HepG2 (cell line): ENCODE data around the gene LRRN1. TPM values are rescaled to one million over a fixed set of nuclear protein-coding genes. Genes with fewer than 3 reads are reported as not detected.
A peak's percentile ranks its signal among the peaks of the same experiment; 100 is the strongest.

Experiments
- ATAC-seq: fragments of 200-7000 bp; cut with Tn5 transposase; 3 replicates; pipeline ENCODE4 v1.9.1; 2020; ENCODE audit warnings: mild to moderate bottlenecking, moderate library complexity
- BruUV-seq: library from RNA; stranded (reverse); fragments of 400-500 nt; replicated peaks from 2 replicates; lab custom pipeline; 2021; lab: Mats Ljungman, UMichigan
- CTCF ChIA-PET: fragments of 300-600 bp; formaldehyde crosslinking; extraction: SDS; loops from one replicate; lab custom pipeline; 2021; ENCODE audit warnings: low total read pairs, inconsistent platforms, low intra/inter-chr PET ratio; lab: Yijun Ruan, JAX
- POLR2A ChIA-PET: fragments of 350-600 bp; sonication (Branson Sonifier 250); formaldehyde crosslinking; loops from one replicate; lab custom pipeline; 2020; ENCODE audit warnings: antibody characterized with exemption, inconsistent platforms; lab: Yijun Ruan, JAX
- DNase-seq: peaks from one replicate; pipeline ENCODE4 v3.0.0-alpha.2; 2015; ENCODE audit warnings: low spot score
- FAIRE-seq: peaks from 3 replicates; lab custom pipeline; 2011; peaks lifted over from hg19 to GRCh38; lab: Jason Lieb, UNC
- H2AFZ ChIP-seq: one replicate; pipeline ENCODE4 v1.6.1; 2011; ENCODE audit warnings: low read length, inconsistent platforms
- H3K27ac ChIP-seq: fragments of 300-600 bp; 3 replicates; pipeline ENCODE4 v1.8.0; 2011; ENCODE audit warnings: mixed run types, mild to moderate bottlenecking, mixed read lengths, low read length, inconsistent platforms; ENCODE audit not compliant: insufficient read depth; ENCODE audit errors: extremely low read length
- H3K27me3 ChIP-seq, 2 experiments: fragments of 200-600 bp in 1 of 2; 2 replicates in 1 of 2; 3 replicates in 1 of 2; pipeline versions ENCODE4 v1.6.0 to v1.8.0; 2011; ENCODE audit warnings: low read length in 2 of 2, mild to moderate bottlenecking in 2 of 2, moderate library complexity in 2 of 2, inconsistent platforms in 1 of 2; ENCODE audit not compliant: insufficient read depth in 2 of 2, control insufficient read depth in 1 of 2
- H3K36me3 ChIP-seq, 2 experiments: fragments of 200-600 bp in 1 of 2; replicated peaks in 1 of 2; 2 replicates in 1 of 2; 3 replicates in 1 of 2; pipeline versions ENCODE4 v1.5.1 to v1.8.0; 2011; ENCODE audit warnings: low read length in 2 of 2, inconsistent platforms in 1 of 2; ENCODE audit not compliant: insufficient read depth in 2 of 2, control insufficient read depth in 1 of 2
- H3K4me1 ChIP-seq: 2 replicates; pipeline ENCODE4 v1.5.1; 2012; ENCODE audit warnings: low read length, inconsistent platforms; ENCODE audit not compliant: insufficient read depth
- H3K4me2 ChIP-seq: 2 replicates; pipeline ENCODE4 v1.6.0; 2011; ENCODE audit warnings: low read depth, low read length, inconsistent platforms
- H3K4me3 ChIP-seq, 3 experiments: fragments of 200-600 bp in 1 of 3; sonication (generic), shearing (Covaris generic) in 1 of 3; replicated peaks in 1 of 3; 2 replicates each; pipeline ENCODE4 v1.5.1; 2011 to 2016; ENCODE audit warnings: low read length in 3 of 3, inconsistent platforms in 2 of 3, low read depth in 2 of 3, mild to moderate bottlenecking in 2 of 3, control low read depth in 1 of 3, mixed read lengths in 1 of 3; ENCODE audit not compliant: insufficient read depth in 1 of 3
- H3K79me2 ChIP-seq: one replicate; pipeline ENCODE4 v1.6.1; 2011; ENCODE audit warnings: low read length, inconsistent platforms; ENCODE audit not compliant: insufficient read depth
- H3K9ac ChIP-seq: 2 replicates; pipeline ENCODE4 v1.6.0; 2011; ENCODE audit warnings: mild to moderate bottlenecking, low read depth, low read length, inconsistent platforms; ENCODE audit not compliant: insufficient read depth
- H3K9me3 ChIP-seq: 2 replicates; pipeline ENCODE4 v1.5.1; 2012; ENCODE audit warnings: mild to moderate bottlenecking, low read length
- H4K20me1 ChIP-seq: 2 replicates; pipeline ENCODE4 v1.6.0; 2011; ENCODE audit warnings: inconsistent platforms, mild to moderate bottlenecking, low read length, moderate library complexity; ENCODE audit not compliant: insufficient read depth
- JUNB ChIP-seq: sonication (generic); formaldehyde crosslinking; IDR thresholded peaks from 2 replicates; pipeline ENCODE4 v1.8.0; 2022; ENCODE audit warnings: missing genetic modification reagents, mild to moderate bottlenecking, borderline replicate concordance
- RAD51 ChIP-seq: fragments of 450-650 bp; IDR thresholded peaks from 2 replicates; pipeline ENCODE4 v1.6.1; 2016; ENCODE audit warnings: borderline replicate concordance
- TAF1 ChIP-seq: sonication (generic); formaldehyde crosslinking; IDR thresholded peaks from 2 replicates; pipeline ENCODE4 v1.4.0; 2020; ENCODE audit warnings: missing genetic modification reagents
- TSC22D2 ChIP-seq: sonication (generic); formaldehyde crosslinking; IDR thresholded peaks from 2 replicates; pipeline ENCODE4 v1.5.1; 2020; ENCODE audit warnings: missing genetic modification reagents, mild to moderate bottlenecking, borderline replicate concordance
- ZNF30 ChIP-seq: sonication (generic); formaldehyde crosslinking; IDR thresholded peaks from 2 replicates; pipeline ENCODE4 v1.5.0; 2020; ENCODE audit warnings: mild to moderate bottlenecking, missing genetic modification reagents
- WGBS: methylation state at CpG from one replicate; pipeline ENCODE4 v1.1.6; 2017; ENCODE audit warnings: low lambda C conversion rate; 5-methylcytosine and 5-hydroxymethylcytosine counted together
- in situ Hi-C: cut with HindIII; loops from 2 replicates; pipeline ENCODE4 v1.10.0; 2017; ENCODE audit warnings: low pct_unique_long_range_greater_than_20kb; ENCODE audit not compliant: extremely low pct_ligation_motif_present
- intact Hi-C: fragments of 100-400 bp; cut with micrococcal nuclease; formaldehyde crosslinking; loops from one replicate; pipeline ENCODE4 v1.10.0; 2022; ENCODE audit not compliant: unreplicated experiment
- polyA plus RNA-seq, 8 experiments: library from polyadenylated mRNA; depleted of rRNA in 3 of 8; stranded (reverse) in 7 of 8; unstranded in 1 of 8; fragments of >200 nt; fragmentation: Illumina TruSeq in 4 of 8; extraction: Trizol in 4 of 8; gene quantifications; 2 replicates each; pipeline versions ENCODE4 v1.2.1 to v1.2.3, GENCODE V29; 2011 to 2016; ENCODE audit warnings: low read depth in 4 of 8, missing spikeins in 1 of 8, mixed read lengths in 1 of 8; ENCODE audit not compliant: insufficient read depth in 1 of 8
- total RNA-seq, 5 experiments: library from RNA; depleted of rRNA; stranded (reverse); fragments of >200 nt; fragmentation: Illumina TruSeq; extraction: Trizol; gene quantifications; 2 replicates each; pipeline ENCODE4 v1.2.3, GENCODE V29; 2016; ENCODE audit warnings: low read depth in 1 of 5
- TF ChIP-seq, protein P1 (sequence below): sonication (generic); formaldehyde crosslinking; conservative IDR thresholded peaks from 2 replicates; pipeline ENCODE4 v1.5.0; 2020; ENCODE audit warnings: missing genetic modification reagents

The LRRN1 gene
- total and polyA plus RNA-seq, 2 of the 13 experiments (the other 11 are each of a cell fraction or from before 2014, with no cell fraction given) = not detected

DNA sequence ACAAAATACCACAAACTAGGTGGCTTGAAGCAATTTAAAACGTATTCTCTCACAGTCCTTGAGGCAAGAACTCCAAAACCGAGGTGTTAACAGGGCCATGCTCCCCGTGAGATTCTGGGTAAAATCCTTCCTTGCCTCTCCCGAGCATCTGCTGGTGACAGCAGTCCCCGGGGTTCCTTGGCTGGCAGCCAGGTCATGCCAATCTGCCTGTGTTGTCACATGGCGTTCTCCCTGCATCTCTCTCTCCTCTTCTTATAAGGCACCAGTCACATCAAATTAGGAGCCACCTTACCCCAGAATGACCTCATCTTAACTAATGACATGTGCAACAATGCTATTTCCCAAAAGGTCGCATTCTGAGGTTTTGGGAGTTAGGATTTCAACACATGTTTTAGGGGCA is 26.3 kb upstream of the LRRN1 start:
- Histone ChIP-seq H3K27ac (no peak overlapping the region), H3K9ac (no peak overlapping the region), H3K9me3 (no peaks in the 10 kb centered on the region; the same call in 1 of the 2 replicates), H3K79me2 (no peaks in the 10 kb centered on the region), H2AFZ (no peak overlapping the region), H4K20me1 (no peaks in the 10 kb centered on the region), H3K36me3 (no peaks in the 10 kb centered on the region), H3K4me2 (no peak overlapping the region), H3K4me3 (no peak overlapping the region), H3K27me3 (no peaks in the 10 kb centered on the region), H3K4me1 (no peaks in the 10 kb centered on the region)
- intact Hi-C loops (no loop called here), in situ Hi-C loops (no loop called here)
- 13% methylated on average over 7 of the region's 7 CpGs for WGBS
- no peak for FAIRE-seq
- DNase-seq = no peak
- ChIA-PET POLR2A (no interaction called here), CTCF (no interaction called here)
- TF ChIP-seq TSC22D2 (CRISPR knock-in tag) = no peak
- BruUV-seq = no TSS peak
- no peak for ATAC-seq

DNA sequence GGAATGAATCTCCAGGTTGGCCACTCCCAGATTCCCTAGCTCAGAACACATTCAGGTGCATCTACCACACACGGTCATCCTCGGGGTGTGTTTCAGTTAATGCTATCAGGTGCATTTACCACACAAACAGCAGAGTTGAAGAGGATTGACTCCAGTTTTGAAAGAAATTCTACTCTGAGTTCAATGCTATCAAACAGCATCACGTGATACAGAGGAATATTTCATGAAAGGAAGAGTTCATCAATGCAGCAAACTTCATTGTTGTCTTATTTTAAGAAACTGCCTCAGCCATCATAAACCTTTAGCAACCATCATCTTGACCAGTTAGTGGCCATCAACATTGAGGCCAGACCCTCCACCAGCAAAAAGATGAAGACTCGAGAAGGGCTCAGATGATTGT is 22.6 kb upstream of the LRRN1 start:
- POLR2A ChIA-PET = no interaction called here
- in situ Hi-C loops (no loop called here), intact Hi-C loops (no loop called here)
- Histone ChIP-seq H3K4me3 (no peak overlapping the region), H3K36me3 (no peaks in the 10 kb centered on the region), H3K27me3 (no peaks in the 10 kb centered on the region), H3K9me3 (no peaks in the 10 kb centered on the region; the same call in 1 of the 2 replicates), H3K27ac (no peak overlapping the region), H3K4me1 (no peaks in the 10 kb centered on the region), H4K20me1 (no peaks in the 10 kb centered on the region), H3K79me2 (no peaks in the 10 kb centered on the region), H2AFZ (no peak overlapping the region), H3K4me2 (no peak overlapping the region), H3K9ac (no peak overlapping the region)
- no TSS peak for BruUV-seq
- FAIRE-seq (no peak), ATAC-seq (no peak), DNase-seq (no peak)
- TF ChIP-seq ZNF30 = no peak
- TF ChIP-seq, protein P1, sequence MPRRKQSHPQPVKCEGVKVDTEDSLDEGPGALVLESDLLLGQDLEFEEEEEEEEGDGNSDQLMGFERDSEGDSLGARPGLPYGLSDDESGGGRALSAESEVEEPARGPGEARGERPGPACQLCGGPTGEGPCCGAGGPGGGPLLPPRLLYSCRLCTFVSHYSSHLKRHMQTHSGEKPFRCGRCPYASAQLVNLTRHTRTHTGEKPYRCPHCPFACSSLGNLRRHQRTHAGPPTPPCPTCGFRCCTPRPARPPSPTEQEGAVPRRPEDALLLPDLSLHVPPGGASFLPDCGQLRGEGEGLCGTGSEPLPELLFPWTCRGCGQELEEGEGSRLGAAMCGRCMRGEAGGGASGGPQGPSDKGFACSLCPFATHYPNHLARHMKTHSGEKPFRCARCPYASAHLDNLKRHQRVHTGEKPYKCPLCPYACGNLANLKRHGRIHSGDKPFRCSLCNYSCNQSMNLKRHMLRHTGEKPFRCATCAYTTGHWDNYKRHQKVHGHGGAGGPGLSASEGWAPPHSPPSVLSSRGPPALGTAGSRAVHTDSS = no peak
- TF ChIP-seq TAF1 (CRISPR knock-in tag) = no peak
- peak; percentile 67; the same call in 1 of the 2 replicates for TF ChIP-seq RAD51
- no peak for TF ChIP-seq JUNB (CRISPR knock-in tag)
- CTCF ChIA-PET = no interaction called here
- 24% methylated on average over 4 of the region's 4 CpGs for WGBS
